DMS53 (cell line): ENCODE measurements around the gene MYMX.
"Not testable (repeated sequence)": the region's sequence is repeated elsewhere in the genome, so short reads cannot be mapped to it uniquely, and the experiment has no call there.

Experiments used
- DNase-seq: peaks from one replicate; lab custom pipeline; 2025; lab: John Stamatoyannopoulos, UW

Gene MYMX

GRCh38 chr6:44216677-44217331 is at the start of gene MYMX:
Gene MYMX (plus strand): TSS chr6:44216926. CDS start chr6:44217472, 546 bp downstream.
- no peak for DNase-seq

- no peak for DNase-seq
These were observed 49.2 kb upstream of the MYMX start for GRCh38 chr6:44167567-44167966.

GRCh38 chr6:44169154-44169553 is 47.6 kb upstream of the MYMX start:
- DNase-seq, result no peak

GRCh38 chr6:44169886-44170570 is 46.7 kb upstream of the MYMX start:
- no peak for DNase-seq

GRCh38 chr6:44171899-44172546 is 44.7 kb upstream of the MYMX start:
- DNase-seq, result no peak

GRCh38 chr6:44172731-44173500 is 43.8 kb upstream of the MYMX start:
- DNase-seq, result peak; percentile 90

GRCh38 chr6:44176130-44176761 is 40.5 kb upstream of the MYMX start:
- no peak for DNase-seq

GRCh38 chr6:44176762-44177509 is 39.8 kb upstream of the MYMX start:
- DNase-seq, result no peak

- DNase-seq, result no peak
These were observed 38.9 kb upstream of the MYMX start for GRCh38 chr6:44177691-44178423.

GRCh38 chr6:44178424-44179071 is 38.2 kb upstream of the MYMX start:
- DNase-seq, result no peak

GRCh38 chr6:44179072-44179536 is 37.6 kb upstream of the MYMX start:
- no peak for DNase-seq

GRCh38 chr6:44179648-44180047 is 37.1 kb upstream of the MYMX start:
- no peak for DNase-seq

GRCh38 chr6:44180406-44180805 is 36.3 kb upstream of the MYMX start:
- DNase-seq, result no peak

- no peak for DNase-seq
These were observed 35.8 kb upstream of the MYMX start for GRCh38 chr6:44180886-44181285.

- not testable (repeated sequence) for DNase-seq
These were observed 34.9 kb upstream of the MYMX start for GRCh38 chr6:44181784-44182183.

GRCh38 chr6:44182911-44183390 is 33.8 kb upstream of the MYMX start:
- DNase-seq, result no peak

- DNase-seq, result no peak
These were observed 32.9 kb upstream of the MYMX start for GRCh38 chr6:44183783-44184182.

- DNase-seq, result not testable (repeated sequence)
These were observed 31.4 kb upstream of the MYMX start for GRCh38 chr6:44185356-44185755.

GRCh38 chr6:44185953-44186634 is 30.6 kb upstream of the MYMX start:
- DNase-seq, result no peak
